ENCODE measurements around the gene SLC2A13. TPM values are rescaled to one million over a fixed set of nuclear protein-coding genes. Genes with fewer than 3 reads are reported as not detected.

Gene SLC2A13
- polyA plus RNA-seq, 1 donor (not counting 4 experiments of a cell fraction or from before 2014, with no cell fraction given): 1.1 TPM

DNA sequence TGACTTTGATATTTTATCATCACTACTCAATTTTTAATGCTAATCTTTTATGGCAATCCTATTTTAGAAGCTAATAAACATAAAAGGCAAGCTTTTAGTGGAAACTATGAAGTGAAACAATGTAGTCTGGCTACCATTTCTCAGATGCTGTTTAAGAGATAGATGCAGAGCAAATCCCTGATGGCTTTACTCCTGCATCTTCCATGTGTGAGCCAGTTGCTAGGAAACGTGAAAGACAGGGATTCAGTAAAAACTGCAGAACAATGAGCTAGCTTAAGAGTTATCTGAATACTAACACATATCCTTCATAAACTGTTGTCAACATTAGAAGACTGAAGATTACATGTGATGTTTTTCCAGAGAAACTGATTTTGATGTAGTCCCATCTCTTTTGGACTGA, 112.6 kb downstream of the SLC2A13 start:
- Histone ChIP-seq H3K27me3 (ENCODE audit: control insufficient read depth, extremely low read depth, insufficient read depth, low read length) (no peaks in the 10 kb centered on the region), H2AFZ (ENCODE audit: control insufficient read depth, low read length) (no peak overlapping the region), H3K79me2 (ENCODE audit: control insufficient read depth, insufficient read depth, low read length) (no peaks in the 10 kb centered on the region), H3K27ac (ENCODE audit: control insufficient read depth, insufficient read depth, low read length) (no peak overlapping the region), H3K4me1 (ENCODE audit: control insufficient read depth, extremely low read depth, insufficient read depth, low read length) (no peaks in the 10 kb centered on the region), H3K9ac (ENCODE audit: control insufficient read depth, extremely low read depth, insufficient read depth, low read length) (no peak overlapping the region), H3K4me3 (ENCODE audit: control insufficient read depth in 2 of 3, extremely low read depth in 1 of 3, insufficient read depth in 2 of 3, low read depth in 1 of 3, low read length in 3 of 3) (no peak overlapping the region), H3K4me2 (ENCODE audit: control insufficient read depth, extremely low read depth, insufficient read depth, low read depth, low read length) (no peak overlapping the region), H3K36me3 (ENCODE audit: control insufficient read depth in 2 of 2, extremely low read depth in 1 of 2, insufficient read depth in 2 of 2, low read length in 2 of 2) (no peaks in the 10 kb centered on the region), H4K20me1 (ENCODE audit: control insufficient read depth, extremely low read depth, insufficient read depth, low read length) (no peaks in the 10 kb centered on the region), H3K9me3 (ENCODE audit: control insufficient read depth, low read depth, low read length) (no peaks in the 10 kb centered on the region), H3K9me1 (ENCODE audit: control insufficient read depth, extremely low read depth, insufficient read depth, low read length) (no peaks in the 10 kb centered on the region)
- TF ChIP-seq, protein P1, sequence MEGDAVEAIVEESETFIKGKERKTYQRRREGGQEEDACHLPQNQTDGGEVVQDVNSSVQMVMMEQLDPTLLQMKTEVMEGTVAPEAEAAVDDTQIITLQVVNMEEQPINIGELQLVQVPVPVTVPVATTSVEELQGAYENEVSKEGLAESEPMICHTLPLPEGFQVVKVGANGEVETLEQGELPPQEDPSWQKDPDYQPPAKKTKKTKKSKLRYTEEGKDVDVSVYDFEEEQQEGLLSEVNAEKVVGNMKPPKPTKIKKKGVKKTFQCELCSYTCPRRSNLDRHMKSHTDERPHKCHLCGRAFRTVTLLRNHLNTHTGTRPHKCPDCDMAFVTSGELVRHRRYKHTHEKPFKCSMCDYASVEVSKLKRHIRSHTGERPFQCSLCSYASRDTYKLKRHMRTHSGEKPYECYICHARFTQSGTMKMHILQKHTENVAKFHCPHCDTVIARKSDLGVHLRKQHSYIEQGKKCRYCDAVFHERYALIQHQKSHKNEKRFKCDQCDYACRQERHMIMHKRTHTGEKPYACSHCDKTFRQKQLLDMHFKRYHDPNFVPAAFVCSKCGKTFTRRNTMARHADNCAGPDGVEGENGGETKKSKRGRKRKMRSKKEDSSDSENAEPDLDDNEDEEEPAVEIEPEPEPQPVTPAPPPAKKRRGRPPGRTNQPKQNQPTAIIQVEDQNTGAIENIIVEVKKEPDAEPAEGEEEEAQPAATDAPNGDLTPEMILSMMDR (optimal IDR thresholded peaks at IDR 0.05 in 1 of 3, IDR thresholded peaks at IDR 0.05 in 1 of 3, conservative IDR thresholded peaks at IDR 0.05 in 1 of 3; ENCODE audit: extremely low read depth in 1 of 3, insufficient read depth in 2 of 3, low read length in 3 of 3): no peak
- TF ChIP-seq EZH2 (IDR thresholded peaks at IDR 0.05; ENCODE audit: low read length): no peak
- dilution Hi-C loops (cut with MboI; ENCODE audit: extremely low pct_ligation_motif_present, low sequenced_read_pairs): no loop called here
- FAIRE-seq (no peak), DNase-seq (ENCODE audit: low read depth, low spot score) (no peak)

DNA sequence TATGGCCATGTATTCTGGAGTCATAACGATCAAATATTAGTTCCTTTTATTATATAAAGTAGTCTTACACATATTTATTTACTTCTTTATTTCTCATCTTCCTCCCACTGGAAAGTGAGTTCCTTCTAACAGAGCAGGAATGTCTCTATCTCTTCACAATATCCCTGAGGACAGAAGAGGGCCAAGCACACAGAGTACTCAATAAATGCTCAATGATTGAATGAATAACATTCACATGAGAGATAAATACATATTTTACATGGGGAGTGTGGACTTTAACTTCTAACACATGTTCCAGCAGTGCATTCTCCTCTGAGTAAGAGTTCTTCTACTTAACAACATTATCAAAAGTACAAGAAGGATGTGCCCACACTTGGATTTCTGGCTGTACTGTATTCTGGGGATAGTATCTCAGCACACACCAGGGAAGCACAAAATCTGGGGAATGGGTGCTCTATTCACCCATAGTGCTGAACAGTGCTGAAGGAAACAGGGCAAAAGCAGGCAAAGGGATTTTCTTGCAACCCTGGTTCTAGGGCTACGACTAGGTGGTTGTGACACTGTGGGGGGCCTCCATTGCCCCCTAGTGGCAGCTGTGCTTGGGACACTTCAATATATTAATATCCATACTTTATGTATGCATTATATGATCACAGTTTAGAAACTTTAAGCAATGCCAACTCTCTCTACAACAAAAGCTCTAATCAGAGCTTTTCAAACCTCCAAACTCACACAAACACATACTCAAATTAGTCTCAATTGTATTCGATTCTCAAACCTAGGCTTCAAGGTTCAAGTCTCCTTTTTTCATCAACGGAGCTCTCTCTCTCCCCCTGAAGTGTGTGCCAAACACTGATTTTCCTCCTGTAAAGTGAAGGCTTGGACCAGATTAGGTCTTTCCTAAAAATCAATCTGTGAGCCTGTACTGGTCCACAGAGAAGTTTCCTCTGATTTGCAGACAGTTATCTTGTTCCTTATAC, 115.5 kb downstream of the SLC2A13 start:
- Histone ChIP-seq H3K4me2 (ENCODE audit: control insufficient read depth, extremely low read depth, insufficient read depth, low read depth, low read length) (no peak overlapping the region), H4K20me1 (ENCODE audit: control insufficient read depth, extremely low read depth, insufficient read depth, low read length) (no peaks in the 10 kb centered on the region), H3K79me2 (ENCODE audit: control insufficient read depth, insufficient read depth, low read length) (no peaks in the 10 kb centered on the region), H3K27ac (ENCODE audit: control insufficient read depth, insufficient read depth, low read length) (no peak overlapping the region), H3K4me1 (ENCODE audit: control insufficient read depth, extremely low read depth, insufficient read depth, low read length) (peaks cover 5% of the 10 kb centered on the region), H3K27me3 (ENCODE audit: control insufficient read depth, extremely low read depth, insufficient read depth, low read length) (no peaks in the 10 kb centered on the region), H3K36me3 (ENCODE audit: control insufficient read depth in 2 of 2, extremely low read depth in 1 of 2, insufficient read depth in 2 of 2, low read length in 2 of 2) (no peaks in the 10 kb centered on the region), H3K9me1 (ENCODE audit: control insufficient read depth, extremely low read depth, insufficient read depth, low read length) (no peaks in the 10 kb centered on the region), H2AFZ (ENCODE audit: control insufficient read depth, low read length) (no peak overlapping the region), H3K4me3 (ENCODE audit: control insufficient read depth in 2 of 3, extremely low read depth in 1 of 3, insufficient read depth in 2 of 3, low read depth in 1 of 3, low read length in 3 of 3) (no peak overlapping the region), H3K9ac (ENCODE audit: control insufficient read depth, extremely low read depth, insufficient read depth, low read length) (no peak overlapping the region), H3K9me3 (ENCODE audit: control insufficient read depth, low read depth, low read length) (no peaks in the 10 kb centered on the region)
- no peak for FAIRE-seq
- dilution Hi-C loops (cut with MboI; ENCODE audit: extremely low pct_ligation_motif_present, low sequenced_read_pairs): no loop called here
- TF ChIP-seq, protein P1 (optimal IDR thresholded peaks at IDR 0.05 in 1 of 3, IDR thresholded peaks at IDR 0.05 in 1 of 3, conservative IDR thresholded peaks at IDR 0.05 in 1 of 3; ENCODE audit: extremely low read depth in 1 of 3, insufficient read depth in 2 of 3, low read length in 3 of 3): peak; percentile 78 to 82 (median 82)
- no peak for TF ChIP-seq EZH2 (IDR thresholded peaks at IDR 0.05; ENCODE audit: low read length)
- no peak for DNase-seq (ENCODE audit: low read depth, low spot score)

All from keratinocyte (primary cell).